Neural cell (in vitro differentiated cells): ENCODE measurements around the gene KNG1. TPM values are rescaled to one million over a fixed set of nuclear protein-coding genes. Genes with fewer than 3 reads are reported as not detected.

Source experiments
- H2AFZ ChIP-seq: fragments of 200-600, 300-800 bp; sonication (generic), shearing (Covaris generic); 2 replicates; pipeline ENCODE4 v1.6.0; 2014; ENCODE audit warnings: low read depth, mild to moderate bottlenecking, antibody characterized with exemption, low read length, moderate library complexity
- H3F3A ChIP-seq: fragments of 200-600 bp; shearing (Covaris generic); 2 replicates; pipeline ENCODE4 v1.6.1; 2016; ENCODE audit warnings: mild to moderate bottlenecking, moderate library complexity, mixed read lengths, antibody characterized with exemption, low read length; ENCODE audit not compliant: insufficient read depth, poor library complexity, severe bottlenecking
- H3K27ac ChIP-seq: fragments of 200-600, 300-800 bp; sonication (generic), shearing (Covaris generic); 2 replicates; pipeline ENCODE4 v1.5.1; 2014; ENCODE audit warnings: mild to moderate bottlenecking, low read length, moderate library complexity
- H3K27me3 ChIP-seq: fragments of 300-800, 200-600 bp; sonication (generic), shearing (Covaris generic); 2 replicates; pipeline ENCODE4 v1.6.0; 2014; ENCODE audit warnings: mild to moderate bottlenecking, low read depth, low read length, moderate library complexity; ENCODE audit not compliant: insufficient read depth
- H3K36me3 ChIP-seq: fragments of 300-800, 200-600 bp; sonication (generic), shearing (Covaris generic); 2 replicates; pipeline ENCODE4 v1.5.1; 2014; ENCODE audit warnings: mild to moderate bottlenecking, antibody characterized with exemption, low read length, moderate library complexity; ENCODE audit not compliant: insufficient read depth
- H3K4me2 ChIP-seq: fragments of 300-800, 200-600 bp; sonication (generic), shearing (Covaris generic); 2 replicates; pipeline ENCODE4 v1.6.0; 2014; ENCODE audit warnings: mild to moderate bottlenecking, low read length
- H3K4me3 ChIP-seq: fragments of 300-800, 200-600 bp; sonication (generic), shearing (Covaris generic); 2 replicates; pipeline ENCODE4 v1.5.1; 2014; ENCODE audit warnings: mild to moderate bottlenecking, low read length, moderate library complexity
- H3K79me2 ChIP-seq: fragments of 200-600 bp; shearing (Covaris generic); replicated peaks from 2 replicates; pipeline ENCODE4 v1.6.0; 2014; ENCODE audit warnings: mild to moderate bottlenecking, low read length, moderate library complexity; ENCODE audit not compliant: insufficient read depth
- H3K9ac ChIP-seq: fragments of 300-800, 200-600 bp; sonication (generic), shearing (Covaris generic); 2 replicates; pipeline ENCODE4 v1.6.1; 2016; ENCODE audit warnings: mild to moderate bottlenecking, low read length, mixed read lengths
- H3K9me2 ChIP-seq: fragments of 200-600 bp; shearing (Covaris generic); 2 replicates; pipeline ENCODE4 v1.6.1; 2016; ENCODE audit warnings: mild to moderate bottlenecking, low read length, mixed read lengths; ENCODE audit not compliant: insufficient read depth
- H3K9me3 ChIP-seq: fragments of 200-600, 300-800 bp; sonication (generic), shearing (Covaris generic); 2 replicates; pipeline ENCODE4 v1.6.1; 2016; ENCODE audit warnings: mild to moderate bottlenecking, mixed run types, low read length, moderate library complexity, mixed read lengths
- H4K20me1 ChIP-seq: fragments of 200-600 bp; shearing (Covaris generic); 2 replicates; pipeline ENCODE4 v1.6.1; 2016; ENCODE audit warnings: mild to moderate bottlenecking, mixed run types; ENCODE audit not compliant: insufficient read depth
- EP300 ChIP-seq: fragments of 450-650 bp; conservative IDR thresholded peaks from 2 replicates; pipeline ENCODE4 v1.6.1; 2014; ENCODE audit warnings: antibody characterized with exemption, mild to moderate bottlenecking, moderate library complexity; ENCODE audit not compliant: poor library complexity, severe bottlenecking
- EZH2 ChIP-seq: fragments of 200-600, 300-800 bp; shearing (Covaris generic), sonication (generic); IDR thresholded peaks from 2 replicates; pipeline ENCODE4 v1.6.1; 2014; ENCODE audit warnings: antibody characterized with exemption, low read length, borderline replicate concordance, mild to moderate bottlenecking; ENCODE audit not compliant: insufficient read depth, poor library complexity, severe bottlenecking
- MXI1 ChIP-seq: fragments of 450-650 bp; conservative IDR thresholded peaks from 2 replicates; pipeline ENCODE4 v1.6.1; 2014; ENCODE audit warnings: antibody characterized with exemption, mild to moderate bottlenecking; ENCODE audit not compliant: poor library complexity, severe bottlenecking
- POLR2AphosphoS5 ChIP-seq: IDR thresholded peaks from 2 replicates; pipeline ENCODE4 v1.6.1; 2012
- RAD21 ChIP-seq: fragments of 450-650 bp; conservative IDR thresholded peaks from 2 replicates; pipeline ENCODE4 v1.6.1; 2014; ENCODE audit warnings: antibody characterized with exemption, mild to moderate bottlenecking, moderate library complexity
- REST ChIP-seq: IDR thresholded peaks from 2 replicates; pipeline ENCODE4 v1.6.1; 2012; ENCODE audit warnings: borderline replicate concordance
- SMC3 ChIP-seq: fragments of 450-650 bp; conservative IDR thresholded peaks from 2 replicates; pipeline ENCODE4 v1.6.1; 2014; ENCODE audit warnings: antibody characterized with exemption, mild to moderate bottlenecking, moderate library complexity; ENCODE audit not compliant: poor library complexity
- TAF1 ChIP-seq: IDR thresholded peaks from 2 replicates; pipeline ENCODE4 v1.6.1; 2012; ENCODE audit warnings: low read depth
- polyA plus RNA-seq: library from polyadenylated mRNA; depleted of rRNA; stranded (reverse); fragments of >200 nt; gene quantifications from 2 replicates; pipeline ENCODE4 v1.2.3, GENCODE V29; 2014
- TF ChIP-seq, protein P1 (sequence below): fragments of 450-650 bp; IDR thresholded peaks from 2 replicates; pipeline ENCODE4 v1.5.1; 2014; ENCODE audit warnings: antibody characterized with exemption, mild to moderate bottlenecking, moderate library complexity; ENCODE audit not compliant: poor library complexity, severe bottlenecking

KNG1 gene
- polyA plus RNA-seq, 1 donor from 2014 or later, result not detected

- Histone ChIP-seq H3K9ac (no peak overlapping the region), H2AFZ (no peak overlapping the region), H3K27ac (no peak overlapping the region)
These were observed 47.6 kb upstream of the KNG1 start for GRCh38 chr3:186669378-186670084.

GRCh38 chr3:186670155-186670554, 47.0 kb upstream of the KNG1 start:
- no peak overlapping the region for H3K9ac ChIP-seq
- H3F3A ChIP-seq, result peaks cover 4% of the 10 kb centered on the region
- H3K27me3 ChIP-seq, result no peaks in the 10 kb centered on the region
- no peak overlapping the region for H3K4me3 ChIP-seq
- no peak overlapping the region for H3K4me2 ChIP-seq
- H3K9me3 ChIP-seq, result no peaks in the 10 kb centered on the region
- no peak overlapping the region for H2AFZ ChIP-seq
- no peak overlapping the region for H3K27ac ChIP-seq
- no peaks in the 10 kb centered on the region for H4K20me1 ChIP-seq
- no peaks in the 10 kb centered on the region for H3K36me3 ChIP-seq
- no peaks in the 10 kb centered on the region for H3K79me2 ChIP-seq
- no peaks in the 10 kb centered on the region for H3K9me2 ChIP-seq
- no peak for TF ChIP-seq REST
- no peak for TF ChIP-seq RAD21
- TF ChIP-seq EZH2, result no peak
- no peak for TF ChIP-seq MXI1
- no peak for TF ChIP-seq TAF1
- TF ChIP-seq, protein P1, sequence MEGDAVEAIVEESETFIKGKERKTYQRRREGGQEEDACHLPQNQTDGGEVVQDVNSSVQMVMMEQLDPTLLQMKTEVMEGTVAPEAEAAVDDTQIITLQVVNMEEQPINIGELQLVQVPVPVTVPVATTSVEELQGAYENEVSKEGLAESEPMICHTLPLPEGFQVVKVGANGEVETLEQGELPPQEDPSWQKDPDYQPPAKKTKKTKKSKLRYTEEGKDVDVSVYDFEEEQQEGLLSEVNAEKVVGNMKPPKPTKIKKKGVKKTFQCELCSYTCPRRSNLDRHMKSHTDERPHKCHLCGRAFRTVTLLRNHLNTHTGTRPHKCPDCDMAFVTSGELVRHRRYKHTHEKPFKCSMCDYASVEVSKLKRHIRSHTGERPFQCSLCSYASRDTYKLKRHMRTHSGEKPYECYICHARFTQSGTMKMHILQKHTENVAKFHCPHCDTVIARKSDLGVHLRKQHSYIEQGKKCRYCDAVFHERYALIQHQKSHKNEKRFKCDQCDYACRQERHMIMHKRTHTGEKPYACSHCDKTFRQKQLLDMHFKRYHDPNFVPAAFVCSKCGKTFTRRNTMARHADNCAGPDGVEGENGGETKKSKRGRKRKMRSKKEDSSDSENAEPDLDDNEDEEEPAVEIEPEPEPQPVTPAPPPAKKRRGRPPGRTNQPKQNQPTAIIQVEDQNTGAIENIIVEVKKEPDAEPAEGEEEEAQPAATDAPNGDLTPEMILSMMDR, result no peak
- no peak for TF ChIP-seq EP300
- TF ChIP-seq SMC3, result no peak
- no peak for TF ChIP-seq POLR2AphosphoS5

More at GRCh38 chr3:186669378-186670084, 47.6 kb upstream of the KNG1 start:
- Histone ChIP-seq H3K27me3 (no peaks in the 10 kb centered on the region), H3F3A (peaks cover 4% of the 10 kb centered on the region), H4K20me1 (no peaks in the 10 kb centered on the region), H3K4me2 (no peak overlapping the region), H3K36me3 (no peaks in the 10 kb centered on the region), H3K79me2 (no peaks in the 10 kb centered on the region), H3K9me2 (no peaks in the 10 kb centered on the region), H3K9me3 (no peaks in the 10 kb centered on the region), H3K4me3 (no peak overlapping the region)
- no peak for TF ChIP-seq REST
- no peak for TF ChIP-seq EP300
- TF ChIP-seq POLR2AphosphoS5, result no peak
- TF ChIP-seq SMC3, result no peak
- no peak for TF ChIP-seq EZH2
